DOHH2 (cell line): ENCODE results near the gene DNAH3.

Experiments
- CTCF ChIP-seq: fragments of 200-600 bp; sonication (generic); IDR thresholded peaks from one replicate; pipeline ENCODE4 v1.5.1; 2014; ENCODE audit warnings: antibody characterized with exemption, mild to moderate bottlenecking, low read depth, low read length; ENCODE audit not compliant: poor library complexity, severe bottlenecking
- EZH2phosphoT487 ChIP-seq: fragments of 200-600 bp; sonication (generic); IDR thresholded peaks from 2 replicates; pipeline ENCODE4 v1.6.1; 2017; ENCODE audit warnings: borderline replicate concordance, mild to moderate bottlenecking, antibody characterized with exemption, low read length, moderate library complexity, mixed read lengths

GRCh38 chr16:21088143-21088542 is 62.5 kb downstream of the DNAH3 start:
- TF ChIP-seq EZH2phosphoT487 (no peak), CTCF (no peak)
